Measurements from ENCODE around the gene MRAP2.
"Not testable (repeated sequence)": the region's sequence is repeated elsewhere in the genome, so short reads cannot be mapped to it uniquely, and the experiment has no call there.

Gene MRAP2

DNA sequence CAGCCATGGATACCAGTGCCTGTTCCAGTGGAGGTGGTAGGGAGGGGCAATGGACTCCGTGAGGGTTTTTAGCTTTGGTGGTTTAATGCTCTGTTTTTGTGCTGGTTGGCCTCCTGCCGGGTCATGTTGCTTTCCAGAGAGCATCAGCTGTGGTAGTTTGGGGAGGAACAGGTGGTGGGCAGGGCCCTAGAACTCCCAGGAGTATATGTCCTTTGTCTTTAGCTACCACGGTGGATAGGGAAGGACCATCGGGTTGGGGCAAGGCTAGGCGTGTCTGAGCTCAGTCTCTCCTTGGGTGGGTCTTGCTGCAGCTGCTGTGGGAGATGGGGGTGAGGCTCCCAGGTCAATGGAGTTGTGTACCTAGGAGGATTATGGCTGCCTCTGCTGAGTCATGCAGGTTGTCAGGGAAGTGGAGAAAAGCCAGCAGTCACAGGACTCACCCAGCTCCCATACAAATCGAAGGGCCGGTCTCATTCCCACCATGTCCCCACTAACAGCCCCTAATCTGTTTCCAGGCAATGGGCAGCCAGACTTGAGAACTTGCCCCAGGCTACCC lies 38.9 kb downstream of the MRAP2 start:
- DNase-seq (ENCODE audit: extremely low read depth in 1 of 2, low read depth in 1 of 2): no peak

DNA sequence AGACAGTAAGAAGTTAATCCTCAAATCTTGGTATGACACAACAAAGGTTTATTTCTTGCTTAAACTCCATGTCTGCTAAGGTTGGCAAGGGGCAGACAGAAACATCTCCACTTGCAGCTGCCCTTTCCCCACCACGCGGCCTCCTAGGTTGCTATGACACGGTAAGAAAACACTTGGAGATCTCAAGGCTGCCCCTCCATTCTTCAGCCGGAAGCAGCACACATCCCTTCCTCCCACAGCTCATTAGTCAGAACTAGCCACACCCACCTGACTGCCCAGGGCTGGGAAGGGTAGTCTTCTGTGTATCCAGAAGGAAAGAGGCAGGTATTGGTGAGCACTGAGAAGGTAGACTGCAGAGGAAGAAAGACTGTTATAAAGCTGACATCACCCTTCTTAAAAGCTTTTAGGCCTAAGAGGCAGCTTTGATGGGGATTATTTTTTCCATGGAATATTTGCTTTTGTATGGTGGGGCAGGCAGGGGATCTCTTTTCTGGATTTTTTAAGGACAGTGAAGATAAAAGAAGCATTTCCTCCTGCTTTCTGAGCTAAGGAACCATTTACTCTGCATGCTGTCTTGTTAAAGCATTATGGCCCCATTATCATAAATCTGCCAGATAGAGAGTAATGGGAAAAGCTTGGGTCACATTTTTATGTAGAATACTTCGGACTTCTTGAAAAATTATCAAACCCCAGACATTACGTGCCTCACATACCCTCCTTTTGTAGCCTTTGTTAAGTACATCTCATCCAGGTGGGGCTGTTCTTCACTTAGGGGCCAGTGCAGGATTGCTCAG lies 41.6 kb downstream of the MRAP2 start:
- DNase-seq (ENCODE audit: extremely low read depth in 1 of 2, low read depth in 1 of 2): no peak

DNA sequence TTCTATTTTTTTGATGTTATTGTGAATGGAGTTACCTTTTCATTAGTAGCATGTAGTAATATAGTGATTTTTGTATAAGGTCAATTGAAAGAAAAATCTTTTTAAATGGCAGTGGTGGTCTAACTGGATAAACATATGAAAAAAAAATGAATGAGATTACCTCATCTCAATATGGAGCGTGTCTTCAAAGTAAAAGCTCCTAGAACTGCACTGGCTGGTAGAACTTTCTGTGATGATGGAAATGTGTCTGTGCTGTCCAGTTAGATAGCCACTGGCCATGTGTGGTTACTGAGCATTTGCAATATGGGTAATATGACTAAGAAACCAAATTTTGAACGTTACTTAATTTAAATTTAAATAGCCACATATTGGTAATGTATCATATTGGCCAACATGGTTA lies 44.1 kb downstream of the MRAP2 start:
- no peak for DNase-seq (ENCODE audit: extremely low read depth in 1 of 2, low read depth in 1 of 2)

DNA sequence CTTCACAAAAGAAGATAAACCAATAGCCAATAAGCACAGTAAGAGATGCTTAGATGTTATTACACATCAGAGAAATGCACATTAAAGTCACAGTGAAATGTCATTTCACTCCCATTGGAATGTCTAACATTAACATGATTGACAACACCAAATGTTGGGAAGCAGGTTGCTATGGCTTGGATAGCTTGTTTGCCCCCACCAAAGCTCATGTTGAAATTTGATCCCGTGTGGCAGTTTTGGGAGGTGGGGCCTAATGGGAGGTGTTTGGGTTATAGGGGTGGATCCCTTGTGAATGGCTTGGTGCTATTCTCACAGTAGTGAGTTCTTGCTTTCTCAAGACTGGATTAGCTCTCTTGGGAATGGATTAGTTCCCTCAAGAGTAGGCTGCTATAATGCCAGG lies 44.8 kb downstream of the MRAP2 start:
- DNase-seq (ENCODE audit: extremely low read depth in 1 of 2, low read depth in 1 of 2): no peak

DNA sequence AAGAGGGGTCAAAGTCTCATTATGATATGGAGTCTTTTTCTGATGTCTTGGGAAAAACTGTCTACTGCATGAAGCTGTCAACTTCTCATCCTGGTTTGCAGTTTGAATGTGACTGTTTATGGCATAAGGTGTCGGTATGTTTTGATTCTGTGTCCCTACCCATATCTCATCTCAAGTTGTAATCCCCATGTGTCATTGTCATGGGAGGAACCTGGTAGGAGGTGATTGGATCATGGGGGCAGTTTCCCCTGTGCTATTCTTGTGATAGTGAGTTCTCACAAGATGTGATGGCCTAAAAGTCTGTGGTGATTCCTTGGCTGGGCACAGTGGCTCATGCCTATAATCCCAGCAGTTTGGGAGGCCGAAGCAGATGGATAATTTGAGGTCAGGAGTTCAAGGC lies 47.6 kb downstream of the MRAP2 start:
- no peak for DNase-seq (ENCODE audit: extremely low read depth in 1 of 2, low read depth in 1 of 2)

DNA sequence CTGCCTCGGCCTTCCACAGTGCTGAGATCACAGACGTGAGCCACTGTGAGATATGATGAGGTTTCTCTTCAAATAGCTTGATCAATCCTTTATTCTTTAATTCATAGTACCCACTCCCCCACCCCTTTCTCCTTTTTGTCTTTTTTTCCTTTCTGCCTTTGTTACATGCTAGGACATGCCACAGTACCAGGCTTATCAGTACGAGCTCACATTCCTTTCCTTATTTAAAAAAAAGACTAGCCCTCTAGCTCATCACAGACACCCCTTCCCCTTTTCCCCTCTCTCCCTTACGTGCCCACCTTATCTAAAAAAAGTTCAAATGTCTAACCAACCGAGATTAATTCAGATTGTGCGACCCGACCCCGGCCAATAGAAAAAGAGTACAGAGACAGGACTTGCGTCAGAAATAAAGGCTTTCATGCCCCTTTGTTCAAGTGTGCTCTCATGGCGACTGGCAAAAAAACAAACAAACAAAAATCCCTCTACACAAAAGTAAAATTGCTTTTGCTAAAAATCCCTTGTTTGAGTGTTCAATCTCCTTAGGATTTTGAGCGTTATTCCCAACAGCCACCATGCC lies 49.2 kb downstream of the MRAP2 start:
- no peak for DNase-seq (ENCODE audit: extremely low read depth in 1 of 2, low read depth in 1 of 2)

DNA sequence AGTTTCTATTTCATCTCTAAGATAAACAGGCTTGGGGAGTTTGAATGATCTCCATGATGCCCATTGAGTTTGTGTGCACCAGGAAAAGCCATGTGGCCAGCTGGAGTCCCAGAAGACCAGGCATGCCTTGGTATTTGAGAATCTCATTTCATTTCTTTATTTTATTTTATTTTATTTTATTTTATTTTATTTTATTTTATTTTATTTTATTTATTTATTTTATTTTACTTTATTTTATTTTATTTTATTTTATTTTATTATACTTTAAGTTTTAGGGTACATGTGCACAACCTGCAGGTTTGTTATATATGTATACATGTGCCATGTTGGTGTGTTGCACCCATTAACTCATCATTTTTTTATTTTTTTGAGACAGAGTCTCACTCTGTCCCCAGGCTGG lies 51.1 kb downstream of the MRAP2 start:
- not testable (repeated sequence) for DNase-seq (ENCODE audit: extremely low read depth in 1 of 2, low read depth in 1 of 2)

DNA sequence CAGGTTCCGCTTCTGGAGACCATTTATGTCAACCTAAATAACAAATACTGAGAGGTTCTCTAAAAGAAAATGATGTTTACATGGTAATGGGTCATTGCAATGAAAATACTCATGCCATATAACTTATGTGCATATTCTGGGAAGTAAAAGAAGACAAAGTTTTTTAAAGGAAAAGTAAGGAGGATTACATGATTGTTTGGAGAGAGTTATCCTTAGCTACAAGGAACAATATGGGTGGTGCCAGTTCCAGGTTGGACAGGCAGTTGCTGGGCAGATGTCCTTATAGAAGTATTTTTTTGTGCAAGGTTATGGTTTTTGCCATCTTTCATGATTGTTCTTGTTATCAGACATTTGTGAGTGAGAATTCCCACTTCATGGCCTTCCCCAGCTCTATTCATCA lies 52.5 kb downstream of the MRAP2 start:
- no peak for DNase-seq (ENCODE audit: extremely low read depth in 1 of 2, low read depth in 1 of 2)

DNA sequence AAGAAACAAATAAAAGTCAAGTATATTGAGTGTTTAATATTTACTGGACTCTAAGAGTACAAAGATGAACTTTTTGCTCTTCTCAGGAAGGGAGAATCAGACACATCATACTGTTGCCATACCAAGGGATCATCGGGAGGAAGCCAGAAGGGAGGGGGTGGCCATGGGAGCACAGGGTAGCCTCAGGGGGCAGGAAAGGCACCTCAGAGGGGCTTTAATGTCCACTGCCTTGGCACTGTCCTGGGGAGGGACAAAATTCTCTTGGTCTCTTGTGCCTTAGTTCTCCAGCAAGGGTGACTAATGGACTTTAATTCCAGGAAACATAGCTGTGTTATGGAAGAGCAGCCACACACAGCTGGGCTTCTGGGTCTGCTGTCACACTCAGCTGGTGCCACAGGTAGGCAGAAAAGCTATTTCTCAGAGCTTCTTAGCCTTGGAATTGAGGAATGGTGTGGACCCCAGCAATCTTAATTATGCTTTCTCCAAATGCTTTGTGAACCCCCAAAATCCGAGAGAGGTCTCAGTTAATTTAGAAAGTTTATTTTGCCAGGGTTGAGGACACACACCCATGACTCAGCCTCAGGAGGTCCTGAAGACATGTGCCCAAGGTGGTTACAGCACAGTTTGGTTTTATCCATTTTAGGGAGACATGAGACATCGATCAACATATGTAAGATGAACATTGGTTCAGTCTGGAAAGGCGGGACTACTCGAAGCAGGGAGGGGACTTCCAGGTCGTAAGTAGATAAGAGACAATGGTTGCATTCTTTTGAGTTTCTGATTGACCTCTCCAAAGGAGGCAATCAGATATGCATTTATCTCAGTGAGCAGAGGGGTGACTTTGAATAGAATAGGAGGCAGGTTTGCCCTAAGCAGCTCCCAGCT lies 53.2 kb downstream of the MRAP2 start:
- no peak for DNase-seq (ENCODE audit: extremely low read depth in 1 of 2, low read depth in 1 of 2)

DNA sequence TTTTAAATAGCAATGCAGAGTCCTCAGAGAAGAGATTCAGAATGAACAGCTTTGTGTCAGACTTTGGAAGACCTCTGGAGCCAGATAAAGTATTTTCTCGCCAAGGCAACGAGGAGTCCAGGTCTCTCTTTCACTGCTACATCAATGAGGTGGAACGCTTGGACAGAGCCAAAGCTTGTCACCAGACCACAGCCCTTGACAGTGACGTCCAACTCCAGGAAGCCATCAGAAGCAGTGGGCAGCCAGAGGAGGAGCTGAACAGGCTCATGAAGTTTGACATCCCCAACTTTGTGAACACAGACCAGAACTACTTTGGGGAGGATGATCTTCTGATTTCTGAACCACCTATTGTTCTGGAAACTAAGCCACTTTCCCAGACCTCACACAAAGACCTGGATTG lies 55.5 kb downstream of the MRAP2 start:
- DNase-seq (ENCODE audit: extremely low read depth in 1 of 2, low read depth in 1 of 2): no peak

DNA sequence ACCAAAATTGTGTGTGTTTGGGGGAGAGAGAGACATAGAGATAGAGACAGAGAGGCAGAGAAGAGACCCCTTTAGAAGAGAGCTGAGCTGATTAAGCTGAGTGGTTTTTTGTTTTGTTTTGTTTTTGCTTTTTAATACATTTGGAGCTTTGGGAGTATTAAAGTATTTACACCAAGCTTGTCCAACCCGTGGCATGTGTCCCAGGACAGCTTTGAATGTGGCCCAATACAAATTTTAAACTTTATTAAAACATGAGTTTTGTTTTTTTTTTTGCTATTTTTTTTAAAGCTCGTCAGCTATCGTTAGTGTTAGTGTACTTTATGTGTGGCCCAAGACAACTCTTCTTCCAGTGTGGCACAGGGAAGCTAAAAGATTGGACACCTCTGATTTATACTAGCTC lies 56.0 kb downstream of the MRAP2 start:
- DNase-seq (ENCODE audit: extremely low read depth in 1 of 2, low read depth in 1 of 2): no peak

DNA sequence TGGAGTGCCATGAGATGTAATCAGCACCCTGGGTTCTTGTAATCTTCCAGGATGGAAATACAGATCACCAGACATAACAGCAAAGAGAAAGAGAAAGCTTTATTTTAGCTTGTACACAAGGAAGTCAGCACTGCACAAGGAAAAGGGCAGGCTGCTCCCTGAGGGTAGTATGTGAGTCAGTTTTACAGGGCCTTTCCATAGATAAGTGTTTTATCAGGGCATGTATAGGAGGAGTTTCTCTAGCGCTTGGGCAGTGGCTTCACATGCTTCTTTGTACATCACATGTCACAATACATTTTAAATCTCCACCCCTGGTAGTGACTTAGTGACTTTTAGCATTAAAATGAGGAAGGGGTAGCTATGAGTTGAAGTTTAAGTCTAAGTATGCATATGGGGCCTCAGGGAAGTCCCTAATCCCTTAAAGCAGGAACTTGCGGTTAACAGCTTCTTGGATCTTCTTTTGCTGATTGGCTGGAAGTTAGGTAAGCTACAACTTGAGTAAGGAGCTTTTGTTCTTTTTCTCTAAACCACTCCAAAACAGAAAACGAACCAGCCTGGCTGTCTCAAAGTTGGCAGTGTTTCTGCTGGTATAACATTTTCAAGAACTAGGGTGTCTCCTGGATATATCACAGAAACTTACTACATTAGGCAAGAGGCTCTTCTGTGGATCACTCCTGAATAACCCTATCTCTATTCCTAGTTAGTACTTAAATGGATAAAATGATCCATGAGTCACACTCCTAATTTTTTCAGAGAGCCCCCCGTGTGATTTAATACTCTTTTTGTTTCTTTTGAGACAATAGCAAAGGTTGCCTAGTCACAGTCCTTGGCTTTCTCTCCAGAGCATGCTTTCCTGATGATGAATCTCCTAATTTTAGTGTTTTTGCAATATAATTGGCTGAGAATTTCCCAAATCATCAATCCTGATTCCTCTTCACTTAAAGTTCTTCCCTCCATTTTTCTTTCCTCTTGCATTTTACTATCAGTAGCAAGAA lies 60.2 kb downstream of the MRAP2 start:
- DNase-seq (ENCODE audit: extremely low read depth in 1 of 2, low read depth in 1 of 2): no peak

DNA sequence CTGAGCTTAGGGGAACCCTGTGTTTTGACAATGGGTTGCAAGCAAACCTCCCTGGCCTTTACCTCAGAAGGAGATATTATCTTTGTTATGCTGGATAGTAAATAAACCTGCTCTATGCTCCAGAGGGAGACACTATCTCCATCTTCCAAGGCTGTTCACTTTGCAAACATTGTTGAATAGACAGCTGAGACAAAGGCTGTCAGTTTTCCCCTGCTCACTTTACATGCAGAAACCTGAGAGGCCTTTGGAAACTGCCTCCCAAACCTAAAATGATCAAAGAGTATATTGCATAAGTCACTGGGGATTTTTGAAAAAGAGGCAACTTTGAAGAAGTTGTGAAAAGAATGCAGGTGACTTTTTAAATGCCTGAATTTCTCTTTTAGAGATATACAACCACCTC lies 61.6 kb downstream of the MRAP2 start:
- no peak for DNase-seq (ENCODE audit: extremely low read depth in 1 of 2, low read depth in 1 of 2)

DNA sequence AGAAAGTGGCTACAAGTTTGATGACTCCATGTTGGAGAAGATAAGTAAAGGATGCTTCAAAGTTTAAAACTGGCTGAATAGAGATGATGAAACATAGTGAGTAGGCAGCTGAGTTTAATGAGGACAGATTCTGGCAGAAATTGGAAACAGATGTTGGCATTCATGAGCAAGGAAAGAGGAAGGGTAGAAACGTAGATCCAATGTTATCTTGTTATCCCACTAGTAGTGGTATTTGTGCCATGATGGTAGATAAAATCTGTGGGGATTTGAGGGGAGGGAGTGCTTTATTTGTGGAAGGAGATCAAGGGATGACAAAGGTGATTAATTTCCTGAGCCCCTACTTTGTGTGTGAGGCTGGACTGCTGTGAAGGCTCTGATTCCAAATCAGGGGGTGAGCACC lies 69.5 kb downstream of the MRAP2 start:
- DNase-seq (ENCODE audit: extremely low read depth in 1 of 2, low read depth in 1 of 2): no peak

DNA sequence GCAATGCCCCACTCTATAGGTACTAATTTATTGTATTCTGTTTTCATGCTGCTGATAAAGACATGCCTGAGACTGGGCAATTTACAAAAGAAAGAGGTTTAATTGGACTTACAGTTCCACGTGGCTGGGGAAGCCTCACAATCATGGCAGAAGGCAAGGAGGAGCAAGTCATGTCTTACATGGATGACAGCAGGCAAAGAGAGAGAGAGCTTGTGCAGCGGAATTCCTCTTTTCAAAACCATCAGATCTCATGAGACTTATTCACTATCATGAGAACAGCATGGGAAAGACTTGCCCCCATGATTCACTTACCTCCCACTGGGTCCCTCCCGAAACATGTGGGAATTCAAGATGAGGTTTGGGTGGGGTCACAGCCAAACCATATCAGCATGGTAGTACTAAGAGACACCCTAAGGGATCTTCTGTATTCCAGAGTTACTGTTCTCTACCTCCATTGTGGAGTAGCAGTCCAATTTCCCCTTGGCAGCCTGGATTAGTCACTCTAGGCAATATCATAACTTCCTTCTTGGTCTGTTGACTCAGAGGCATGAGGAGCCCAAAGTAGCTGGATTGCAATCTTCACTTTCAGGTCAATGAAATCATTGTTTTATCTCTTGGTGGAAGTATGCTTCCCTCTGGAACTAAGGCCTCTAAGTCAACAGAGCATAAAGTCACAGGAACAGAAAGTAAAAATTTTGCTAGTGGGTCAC lies 71.8 kb downstream of the MRAP2 start:
- DNase-seq (ENCODE audit: extremely low read depth in 1 of 2, low read depth in 1 of 2): not testable (repeated sequence)

DNA sequence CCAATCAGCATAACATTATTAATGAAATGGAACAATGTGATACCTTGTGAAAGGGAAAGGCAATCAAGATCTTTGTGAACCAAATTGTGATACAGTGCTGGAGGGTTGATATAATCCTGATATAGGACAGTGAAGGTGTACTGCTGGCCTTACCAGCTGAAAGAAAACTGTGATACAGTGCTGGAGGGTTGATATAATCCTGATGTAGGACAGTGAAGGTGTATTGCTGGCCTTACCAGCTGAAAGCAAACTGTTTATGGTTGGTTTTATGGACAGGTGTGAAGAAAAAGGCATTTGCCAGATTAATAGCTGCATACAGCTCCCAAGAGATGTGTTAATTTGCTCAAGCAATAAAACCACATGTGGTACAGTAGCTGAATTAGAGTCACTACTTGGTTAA lies 73.9 kb downstream of the MRAP2 start:
- DNase-seq (ENCODE audit: extremely low read depth in 1 of 2, low read depth in 1 of 2): no peak

DNA sequence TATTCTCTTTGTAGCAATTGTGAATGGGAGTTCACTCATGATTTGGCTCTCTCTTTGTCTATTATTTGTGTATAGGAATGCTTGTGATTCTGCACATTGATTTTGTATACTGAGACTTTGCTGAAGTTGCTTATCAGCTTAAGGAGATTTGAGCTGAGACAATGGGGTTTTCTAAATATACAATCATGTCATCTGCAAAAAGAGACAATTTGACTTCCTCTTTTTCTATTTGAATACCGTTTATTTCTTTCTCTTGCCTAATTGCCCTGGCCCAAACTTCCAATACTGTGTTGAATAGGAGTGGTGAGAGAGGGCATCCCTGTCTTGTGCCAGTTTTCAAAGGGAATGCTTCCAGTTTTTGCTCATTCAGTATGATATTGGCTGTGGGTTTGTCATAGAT lies 77.8 kb downstream of the MRAP2 start:
- DNase-seq (ENCODE audit: extremely low read depth in 1 of 2, low read depth in 1 of 2): not testable (repeated sequence)

DNA sequence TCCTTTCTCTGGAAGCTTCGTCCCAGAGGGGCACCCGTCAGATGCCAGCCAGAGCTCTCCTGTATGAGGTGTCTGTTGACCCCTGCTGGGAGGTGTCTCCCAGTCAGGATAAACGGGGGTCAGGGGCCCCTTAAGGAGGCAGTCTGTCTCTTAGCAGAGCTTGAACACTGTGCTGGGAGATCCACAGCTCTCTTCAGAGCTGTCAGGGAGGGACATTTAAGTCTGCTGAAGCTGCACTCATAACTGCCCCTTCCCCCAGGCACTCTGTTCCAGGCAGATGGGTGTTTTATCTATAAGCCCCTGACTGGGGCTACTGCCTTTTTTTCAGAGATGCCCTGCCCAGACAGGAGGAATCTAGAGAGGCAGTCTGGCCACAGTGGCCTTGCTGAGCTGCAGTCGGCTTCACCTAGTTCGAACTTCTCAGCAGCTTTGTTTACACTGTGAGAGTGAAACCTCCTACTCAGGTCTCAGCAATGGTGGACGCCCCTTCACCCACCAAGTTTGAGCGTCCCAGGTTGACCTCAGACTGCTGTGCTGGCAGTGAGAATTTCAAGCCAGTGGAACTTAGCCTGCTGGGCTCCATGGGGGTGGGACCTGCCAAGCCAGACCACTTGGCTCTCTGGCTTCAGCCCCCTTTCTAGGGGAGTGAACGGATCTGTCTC lies 81.5 kb downstream of the MRAP2 start:
- not testable (repeated sequence) for DNase-seq (ENCODE audit: extremely low read depth in 1 of 2, low read depth in 1 of 2)

DNA sequence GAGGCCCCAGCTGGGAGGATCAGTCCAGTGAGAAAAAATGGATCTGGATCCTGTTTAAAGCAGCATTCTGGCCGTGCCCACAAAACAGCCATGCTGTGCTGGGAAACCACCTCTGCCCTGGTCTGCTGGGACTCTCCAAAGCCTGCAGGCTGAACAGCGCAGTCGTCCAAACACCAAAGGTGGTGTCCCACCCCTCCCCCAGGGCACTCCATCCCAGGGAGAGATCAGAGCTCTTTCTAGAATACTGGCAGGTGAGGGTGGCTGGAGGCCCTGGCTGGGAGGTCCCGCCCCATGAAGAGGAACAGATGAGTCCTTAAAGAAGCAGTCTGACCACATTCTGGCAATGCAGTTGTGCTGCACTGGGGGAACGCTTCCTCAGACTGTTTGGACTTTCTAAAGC lies 84.6 kb downstream of the MRAP2 start:
- no peak for DNase-seq (ENCODE audit: extremely low read depth in 1 of 2, low read depth in 1 of 2)
